ENCODE results near the gene DNLZ. TPM values are rescaled to one million over a fixed set of nuclear protein-coding genes. Genes with fewer than 3 reads are reported as not detected.

The DNLZ gene
- total and polyA plus RNA-seq, 9 of the 15 experiments (the other 6 are each of a cell fraction or from before 2014, with no cell fraction given), result 0.17 to 44.6 (median 3.4) TPM

GRCh38 chr9:136363106-136363948, at the start of gene DNLZ (continued):
- TF ChIP-seq CHD7 (IDR thresholded peaks at IDR 0.05; ENCODE audit: low read depth, low read length), result no peak
- peak; percentile 86; the same call in 1 of the 2 replicates for TF ChIP-seq JUN (IDR thresholded peaks at IDR 0.05; ENCODE audit: borderline replicate concordance, low read depth, low read length)
- TF ChIP-seq JUN (CRISPR knock-in tag; IDR thresholded peaks at IDR 0.05; ENCODE audit: borderline replicate concordance), result no peak
- peak; percentile 43 for TF ChIP-seq SMAD1 (IDR thresholded peaks at IDR 0.05; ENCODE audit: low read depth, low read length, partially characterized antibody)
- TF ChIP-seq NCOA1 (IDR thresholded peaks at IDR 0.05; ENCODE audit: low read depth), result no peak
- peak in 1 of 2 experiments; percentile 28; a peak in 1 of 4 replicates for TF ChIP-seq ZMIZ1 (IDR thresholded peaks at IDR 0.05; ENCODE audit: low read depth in 2 of 2, low read length in 2 of 2)
- TF ChIP-seq RBM14 (IDR thresholded peaks at IDR 0.05; ENCODE audit: borderline replicate concordance, insufficient read depth, low read depth, low read length), result no peak
- no peak for TF ChIP-seq NELFE (IDR thresholded peaks at IDR 0.05; ENCODE audit: insufficient read depth, insufficient read length)
- no peak for TF ChIP-seq ATF1 (CRISPR knock-in tag; IDR thresholded peaks at IDR 0.05)
- peak; percentile 69 for TF ChIP-seq ATF1 (tag; IDR thresholded peaks at IDR 0.05)
- TF ChIP-seq THAP7 (CRISPR knock-in tag; IDR thresholded peaks at IDR 0.05), result peak; percentile 93

Data from K562 (cell line).